Kidney capillary endothelial cell (primary cell): ENCODE results near the gene TMED7.
"Not testable (repeated sequence)": the region's sequence is repeated elsewhere in the genome, so short reads cannot be mapped to it uniquely, and the experiment has no call there.

Source experiments
- DNase-seq: peaks from one replicate; pipeline ENCODE4 v3.0.0-alpha.2; 2018; ENCODE audit warnings: low spot score

TMED7 gene

DNA sequence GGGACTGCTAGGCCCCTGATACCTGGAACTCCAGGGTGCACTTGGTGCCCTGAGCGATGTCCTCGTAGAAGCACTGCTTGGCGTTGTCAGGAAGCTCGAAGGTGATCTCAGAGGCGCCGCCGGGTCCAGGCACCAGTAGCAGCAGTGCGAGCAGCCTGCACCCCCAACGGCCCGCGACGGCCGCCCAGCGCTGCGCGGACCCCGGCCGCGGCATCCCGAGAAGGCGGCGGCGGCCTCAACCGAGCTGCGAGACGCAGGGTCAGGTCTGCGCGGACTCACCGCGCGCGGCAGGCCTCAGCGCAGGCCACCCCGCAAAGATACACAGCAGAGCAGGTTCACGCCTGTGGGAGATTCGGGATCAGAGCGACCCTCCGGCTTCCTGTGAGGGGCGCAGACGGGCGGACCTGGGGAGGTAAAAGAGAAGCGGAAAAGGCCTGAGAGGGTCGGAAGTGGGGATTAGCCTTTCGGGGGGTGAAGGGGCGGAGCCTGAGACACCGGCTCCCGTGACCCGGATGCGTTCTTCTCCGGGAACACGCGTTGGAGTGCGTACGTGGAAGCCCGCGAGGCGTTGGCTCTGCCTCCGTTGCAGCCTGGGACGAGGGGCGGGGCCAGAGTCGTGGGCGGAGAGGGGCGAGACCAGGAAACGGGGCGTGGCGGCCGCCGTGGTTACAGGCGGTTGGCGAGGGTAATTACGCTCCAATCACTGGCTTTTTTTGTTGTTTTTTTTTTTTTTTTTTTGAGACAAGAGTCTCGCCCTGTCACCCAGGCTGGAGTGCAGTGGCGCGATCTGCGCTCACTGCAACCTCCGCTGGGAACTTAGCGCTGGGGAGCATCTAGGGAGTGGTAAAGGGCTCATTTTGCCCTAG lies at the start of gene TMED7:
TMED7 (minus strand) TSS at position 458 of the 866 bp plus-strand sequence; CDS start at position 214, 244 bp downstream.
- peak; percentile 95 for DNase-seq

DNA sequence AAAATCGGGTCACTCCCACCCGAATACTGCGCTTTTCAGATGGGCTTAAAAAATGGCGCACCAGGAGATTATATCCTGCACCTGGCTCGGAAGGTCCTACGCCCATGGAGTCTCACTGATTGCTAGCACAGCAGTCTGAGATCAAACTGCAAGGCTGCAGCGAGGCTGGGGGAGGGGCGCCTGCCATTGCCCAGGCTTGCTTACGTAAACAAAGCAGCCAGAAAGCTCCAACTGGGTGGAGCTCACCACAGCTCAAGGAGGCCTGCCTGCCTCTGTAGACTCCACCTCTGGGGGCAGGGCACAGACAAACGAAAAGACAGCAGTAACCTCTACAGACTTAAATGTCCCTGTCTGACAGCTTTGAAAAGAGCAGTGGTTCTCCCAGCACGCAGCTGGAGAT lies 48.9 kb upstream of the TMED7 start:
- DNase-seq = not testable (repeated sequence)

DNA sequence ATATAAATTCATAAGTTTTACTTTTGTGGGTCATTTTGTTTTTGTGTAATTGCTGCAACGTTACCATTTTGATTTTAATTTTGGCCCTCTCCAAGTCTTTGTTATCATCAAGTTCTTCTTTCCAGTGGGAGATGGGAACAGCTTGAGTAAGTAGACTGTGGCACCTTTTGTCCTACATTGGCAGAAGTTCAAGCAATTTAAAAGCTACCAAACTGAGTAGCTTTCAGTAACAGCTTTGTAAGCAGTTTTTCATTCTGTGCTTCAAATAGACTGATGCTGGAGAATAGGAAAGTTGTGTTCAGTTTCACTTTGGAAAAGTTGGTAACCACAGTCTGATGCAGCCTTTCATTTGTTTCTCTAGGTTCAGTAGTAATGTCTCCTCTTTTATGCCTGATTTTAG lies 47.8 kb upstream of the TMED7 start:
- no peak for DNase-seq

DNA sequence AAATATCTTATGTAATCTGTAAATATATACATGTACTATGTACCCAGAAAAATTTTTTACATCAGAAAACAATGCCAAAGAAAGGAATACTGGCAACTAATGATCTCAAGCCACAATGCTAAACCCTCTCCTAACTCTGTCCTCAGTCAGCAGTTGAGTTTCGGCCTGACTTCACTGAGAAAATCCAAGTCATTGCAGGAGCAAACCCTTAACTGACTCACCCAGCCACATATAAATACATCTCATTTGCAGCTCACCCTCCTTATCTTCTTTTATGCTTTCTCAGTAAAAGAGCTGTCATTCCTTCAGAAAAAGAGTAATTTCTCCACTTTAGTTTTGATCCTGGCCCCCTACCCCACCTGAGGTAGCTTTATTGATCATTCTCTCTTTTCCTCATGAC lies 46.1 kb upstream of the TMED7 start:
- DNase-seq = no peak

DNA sequence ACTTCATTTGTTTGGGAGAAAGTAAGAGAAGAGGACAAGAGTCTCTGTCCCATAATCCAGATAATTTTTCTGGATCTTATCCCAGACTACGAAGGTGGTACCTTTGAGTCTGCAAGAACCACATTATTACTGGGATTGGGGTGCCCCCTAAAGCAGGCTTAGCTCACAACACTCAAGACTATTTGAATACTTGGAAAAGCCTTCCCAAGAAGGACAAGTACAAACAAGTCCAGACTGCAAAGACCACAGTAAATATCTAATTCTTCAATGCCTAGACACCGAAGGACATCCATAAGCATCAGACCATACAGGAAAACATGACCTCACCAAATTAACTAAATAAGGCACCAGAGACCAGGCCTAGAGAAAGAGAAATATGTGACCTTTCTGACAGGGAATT lies 40.2 kb upstream of the TMED7 start:
- no peak for DNase-seq

DNA sequence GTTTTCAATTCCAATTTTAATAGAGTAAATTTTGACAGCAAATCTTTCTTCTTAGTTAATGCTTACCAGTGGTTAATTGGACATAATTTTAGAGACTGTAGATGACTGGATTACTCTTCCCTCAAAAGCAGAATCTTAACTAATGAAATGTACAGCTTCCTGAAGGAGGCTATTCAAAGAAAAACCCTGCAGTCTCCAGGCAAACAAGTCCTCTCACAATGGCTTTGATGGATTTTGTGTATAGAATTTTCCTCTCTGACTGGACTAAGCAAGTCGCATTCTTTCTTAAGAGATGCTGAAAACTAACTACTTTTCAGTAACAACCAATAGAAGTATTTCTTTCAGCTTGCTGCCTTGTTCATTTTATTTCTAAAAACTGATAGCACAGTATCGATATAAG lies 35.7 kb upstream of the TMED7 start:
- no peak for DNase-seq

DNA sequence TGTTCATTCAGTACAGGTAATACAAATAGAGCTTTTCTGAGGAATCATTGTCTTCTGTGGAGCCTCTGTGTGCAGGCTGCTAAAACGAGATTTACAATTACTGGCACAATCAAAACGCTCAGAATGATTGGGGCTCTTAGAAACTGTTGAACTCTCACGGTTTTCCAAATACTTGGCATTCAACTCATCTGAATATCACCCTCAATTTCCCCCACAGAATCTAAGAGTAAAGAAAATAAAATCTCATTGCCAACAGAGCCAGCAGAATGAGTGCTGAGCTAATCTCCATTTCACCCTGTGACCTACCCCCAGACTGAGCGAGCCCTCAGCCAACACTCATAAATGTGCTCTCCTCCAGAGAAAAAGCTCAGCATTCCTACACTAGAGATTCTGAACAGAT lies 35.3 kb upstream of the TMED7 start:
- no peak for DNase-seq

DNA sequence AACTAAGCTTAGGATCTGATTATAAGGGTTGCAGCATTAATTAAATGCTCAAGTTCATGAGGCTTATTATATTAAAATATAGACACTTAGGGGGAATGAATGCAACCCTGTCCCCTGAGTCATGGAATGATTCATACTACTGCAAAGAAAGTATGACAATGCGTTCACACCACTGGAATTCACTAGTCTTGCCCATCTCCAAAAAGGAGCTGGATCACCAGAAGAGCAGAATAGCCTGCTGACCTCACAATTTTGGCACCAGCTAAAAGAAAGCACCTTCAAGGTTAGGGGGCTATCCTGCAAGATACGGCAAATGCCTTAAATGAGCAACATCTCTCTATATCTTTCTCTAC lies 32.0 kb upstream of the TMED7 start:
- DNase-seq = peak; percentile 16

DNA sequence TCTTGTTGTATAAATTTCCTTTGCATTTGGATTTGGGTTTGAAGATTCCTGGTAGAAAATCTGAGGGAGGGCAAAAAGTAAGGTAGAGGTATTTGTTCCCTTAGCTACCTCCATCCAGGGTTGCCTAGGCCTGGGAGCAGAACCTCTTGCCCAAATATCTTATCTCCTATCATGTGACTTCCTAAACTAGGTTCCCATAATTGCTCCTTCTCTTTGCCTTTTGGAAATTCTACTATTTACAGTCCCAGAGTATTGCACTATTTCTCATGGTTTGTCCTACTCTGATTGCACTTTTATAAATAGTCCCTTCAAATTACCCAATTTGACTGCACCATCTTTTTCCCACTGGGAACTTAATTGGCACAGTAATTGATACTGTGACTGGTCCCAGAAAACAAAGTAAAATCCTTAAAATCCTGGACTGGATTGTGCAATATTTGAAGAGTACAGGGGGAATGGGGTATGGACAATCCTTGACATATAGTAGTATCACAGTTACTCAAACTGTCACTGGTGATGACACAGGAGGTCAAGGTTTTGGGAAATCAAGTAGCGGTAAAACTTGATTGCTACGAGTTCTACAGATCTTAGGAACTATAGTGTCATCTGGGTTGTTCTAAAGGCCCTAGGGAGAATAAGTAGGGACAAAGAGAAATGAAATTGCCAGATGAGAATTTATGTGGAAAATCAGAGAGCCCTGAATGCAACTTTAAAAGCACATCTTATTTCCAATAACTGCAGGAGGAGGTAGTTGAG lies 31.5 kb upstream of the TMED7 start:
- no peak for DNase-seq

DNA sequence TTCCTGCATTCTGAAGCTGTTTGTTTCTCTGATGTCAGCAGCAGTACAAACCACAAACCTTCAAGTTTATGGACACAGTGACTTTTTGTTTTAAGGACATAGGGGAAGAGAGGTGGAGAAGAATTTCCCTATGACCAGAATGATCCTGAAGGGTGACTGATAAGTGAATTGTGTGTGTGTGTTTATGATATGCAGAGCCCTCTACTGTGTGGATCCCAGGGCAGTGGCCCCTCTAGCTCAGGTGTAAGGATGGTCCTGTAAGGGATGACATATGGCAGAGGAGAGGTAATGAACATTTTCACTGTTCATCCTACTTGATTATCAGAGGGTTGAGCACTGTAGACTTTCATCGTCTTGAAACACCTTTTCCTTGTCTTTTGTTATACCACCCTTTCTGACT lies 30.6 kb upstream of the TMED7 start:
- DNase-seq = no peak

DNA sequence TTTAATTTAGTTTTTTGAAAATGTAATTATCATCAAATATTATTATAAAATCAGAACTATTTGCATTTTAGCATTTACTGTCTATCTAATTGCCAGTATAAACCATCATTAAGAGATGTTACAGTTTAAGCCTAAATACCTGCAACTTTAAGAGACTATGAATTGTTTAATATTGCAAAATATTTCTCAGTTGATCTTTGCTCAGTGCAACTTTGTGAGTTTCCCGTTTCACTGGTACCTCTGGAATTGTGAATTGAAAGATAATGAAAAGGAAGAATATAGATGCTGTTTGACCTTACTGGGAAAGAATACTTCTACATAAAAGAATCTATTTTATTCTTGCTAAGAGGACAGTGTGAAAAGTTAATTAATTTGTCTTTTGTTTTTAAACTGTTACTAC lies 30.2 kb upstream of the TMED7 start:
- no peak for DNase-seq

DNA sequence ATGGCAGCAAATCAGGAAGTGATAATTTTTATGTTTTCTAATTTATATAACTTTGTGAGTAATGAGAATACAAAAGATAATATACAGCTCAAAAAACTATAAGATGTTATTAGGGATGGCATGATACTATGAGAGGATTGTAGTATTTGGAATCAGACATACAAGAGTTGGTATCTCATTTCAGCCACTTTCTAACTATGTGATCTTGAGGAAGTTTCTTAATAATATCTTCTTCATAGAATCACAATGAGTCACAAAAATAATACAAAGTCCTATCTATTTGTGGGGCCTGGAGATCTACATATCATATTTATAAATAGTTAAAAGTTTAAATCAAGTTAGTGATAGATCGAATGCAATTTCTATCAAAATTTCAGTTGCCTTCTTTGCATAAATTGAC lies 23.7 kb upstream of the TMED7 start:
- DNase-seq = no peak

DNA sequence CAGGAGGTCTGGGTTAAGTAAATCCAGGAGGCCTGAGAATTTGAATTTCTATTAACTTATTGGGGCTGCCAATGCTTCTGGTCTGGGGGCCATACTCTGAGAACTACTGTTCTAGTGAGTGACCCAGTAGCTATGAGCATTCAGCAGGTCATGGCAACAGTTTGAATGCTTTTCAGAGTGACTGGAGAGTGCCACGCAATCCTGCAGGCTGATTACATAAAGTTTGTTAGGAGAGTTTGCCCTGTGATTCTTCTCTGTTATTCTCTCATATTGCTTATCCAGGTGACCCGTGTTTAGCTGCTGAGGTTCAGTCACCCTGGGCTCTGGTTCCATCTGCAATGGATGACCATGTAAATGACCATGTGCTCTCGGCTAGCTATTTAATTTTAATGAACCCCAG lies 22.2 kb upstream of the TMED7 start:
- no peak for DNase-seq

DNA sequence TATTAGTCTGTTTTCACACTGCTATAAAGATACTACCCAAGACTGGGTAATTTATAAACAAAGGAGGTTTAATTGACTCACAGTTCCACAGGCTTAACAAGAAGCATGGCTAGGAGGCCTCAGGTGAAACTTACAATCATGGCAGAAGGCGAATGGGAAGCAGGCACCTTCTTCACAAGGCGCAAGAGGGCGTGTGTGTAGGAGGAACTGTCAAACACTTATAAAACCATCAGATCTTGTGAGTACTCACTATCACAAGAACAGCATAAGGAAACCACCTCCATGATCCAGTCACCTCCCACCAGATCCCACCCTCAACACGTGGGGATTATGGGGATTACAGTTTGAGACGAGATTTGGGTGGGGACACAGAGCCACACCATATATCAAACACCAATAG lies 19.6 kb upstream of the TMED7 start:
- not testable (repeated sequence) for DNase-seq

DNA sequence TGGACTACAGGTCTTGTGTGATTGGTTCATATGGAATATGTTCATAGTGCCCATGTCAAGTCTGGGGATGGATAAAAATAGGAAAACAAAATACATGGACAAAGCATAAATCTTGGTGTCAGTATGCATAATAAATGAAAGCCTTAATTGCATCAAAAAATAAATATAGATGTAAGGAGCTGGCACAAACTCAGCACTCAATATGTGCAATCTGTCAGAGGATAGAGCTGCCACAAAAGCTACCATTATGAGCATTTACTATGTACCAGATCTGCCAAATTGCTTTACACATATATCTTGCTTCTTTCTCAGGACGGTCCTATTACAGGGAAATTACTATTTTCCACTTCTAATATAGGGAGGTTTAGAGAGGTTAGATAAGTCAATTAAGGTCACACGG lies 18.2 kb upstream of the TMED7 start:
- DNase-seq = no peak

DNA sequence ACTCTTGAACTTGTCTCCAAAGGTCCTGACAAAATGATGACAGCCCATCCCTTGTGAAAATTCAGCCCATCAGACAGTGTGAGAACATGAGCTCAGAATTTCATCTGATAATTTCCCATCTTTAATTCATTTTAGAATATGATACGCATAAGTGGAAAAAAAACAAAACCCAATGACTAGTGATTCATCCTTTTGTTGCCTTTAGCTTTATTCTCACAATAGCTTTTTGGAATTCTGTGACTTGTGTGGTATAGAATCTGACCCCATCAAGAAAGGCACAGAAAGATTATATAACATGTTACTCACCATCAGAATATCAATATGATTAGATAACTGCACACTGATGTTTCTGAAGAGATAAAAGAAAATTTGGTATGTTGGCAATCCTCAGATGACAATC lies 16.1 kb upstream of the TMED7 start:
- DNase-seq = no peak

DNA sequence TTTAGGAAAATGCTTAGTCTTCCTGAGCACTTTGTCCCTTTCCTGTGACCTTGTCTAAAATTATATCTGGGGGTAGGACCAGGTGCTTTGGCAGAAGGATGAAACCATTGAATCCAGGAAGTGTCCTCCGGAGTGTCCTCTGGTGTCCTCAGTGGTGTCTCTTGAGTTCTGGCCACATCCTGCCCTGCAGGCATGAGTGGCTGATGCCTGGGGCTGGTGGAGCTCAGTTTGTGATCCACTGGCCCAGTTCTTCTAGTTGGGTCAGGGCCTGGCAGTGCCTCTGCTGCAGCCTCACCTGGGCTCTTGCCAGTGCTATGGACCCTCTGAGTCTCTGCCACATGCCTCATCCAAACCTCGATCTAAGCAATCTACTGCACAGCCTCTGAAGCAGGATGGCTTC lies 14.4 kb upstream of the TMED7 start:
- no peak for DNase-seq

DNA sequence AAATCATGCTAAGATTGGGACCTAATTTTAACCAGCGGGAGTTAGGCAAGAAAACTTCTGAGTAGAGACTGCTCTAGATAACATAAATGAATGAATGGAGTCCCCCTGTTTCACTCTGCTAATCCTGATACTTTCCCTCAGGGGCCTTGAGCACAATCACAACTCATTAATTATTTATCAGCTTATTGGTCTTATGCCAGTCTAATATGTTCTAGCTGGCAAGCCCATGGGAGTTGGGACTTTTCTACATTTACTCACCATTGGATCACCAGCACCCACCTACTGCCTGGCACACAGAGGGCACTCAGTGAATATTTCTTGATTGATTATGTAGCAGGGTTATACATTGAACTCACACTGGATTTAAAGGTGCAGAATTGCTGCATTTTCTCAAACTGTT lies 13.5 kb upstream of the TMED7 start:
- DNase-seq = no peak

DNA sequence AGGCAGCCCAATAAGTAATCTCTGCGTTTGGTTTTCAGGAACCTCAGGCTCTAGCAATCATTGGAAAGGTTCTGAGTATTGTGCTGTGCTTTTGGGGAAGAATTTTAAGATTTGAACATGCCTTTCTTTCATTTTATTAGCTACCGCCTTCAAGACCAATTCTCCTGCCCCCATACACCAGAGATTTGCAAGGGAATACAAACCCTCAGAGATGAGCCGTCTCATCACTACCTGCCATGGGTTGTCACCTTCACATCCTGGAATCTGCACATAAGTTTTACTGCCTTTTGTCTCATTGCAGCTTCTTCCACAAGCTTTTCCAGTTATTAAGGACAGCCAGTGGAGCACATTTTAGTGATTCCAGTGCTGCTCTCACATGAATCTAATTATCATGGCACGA lies 11.7 kb upstream of the TMED7 start:
- DNase-seq = no peak

DNA sequence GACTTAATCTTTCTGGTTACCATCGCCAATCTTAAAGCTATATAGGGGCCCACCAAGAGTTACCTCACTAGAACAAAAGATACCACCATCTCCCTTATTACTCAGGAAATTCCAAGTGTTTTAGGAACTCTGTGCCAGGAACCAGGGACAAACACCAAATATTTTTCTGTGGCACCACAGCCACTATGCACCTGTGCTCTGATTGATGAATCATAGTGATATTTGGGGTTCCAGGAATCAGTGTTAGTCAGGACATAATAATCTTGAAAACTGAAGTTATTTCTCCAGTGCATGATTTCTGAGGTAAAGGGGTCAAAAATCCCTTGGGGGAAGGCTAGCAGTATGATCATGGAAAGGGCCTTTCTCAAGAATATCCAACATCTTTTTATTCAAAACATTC lies 10.2 kb upstream of the TMED7 start:
- no peak for DNase-seq

DNA sequence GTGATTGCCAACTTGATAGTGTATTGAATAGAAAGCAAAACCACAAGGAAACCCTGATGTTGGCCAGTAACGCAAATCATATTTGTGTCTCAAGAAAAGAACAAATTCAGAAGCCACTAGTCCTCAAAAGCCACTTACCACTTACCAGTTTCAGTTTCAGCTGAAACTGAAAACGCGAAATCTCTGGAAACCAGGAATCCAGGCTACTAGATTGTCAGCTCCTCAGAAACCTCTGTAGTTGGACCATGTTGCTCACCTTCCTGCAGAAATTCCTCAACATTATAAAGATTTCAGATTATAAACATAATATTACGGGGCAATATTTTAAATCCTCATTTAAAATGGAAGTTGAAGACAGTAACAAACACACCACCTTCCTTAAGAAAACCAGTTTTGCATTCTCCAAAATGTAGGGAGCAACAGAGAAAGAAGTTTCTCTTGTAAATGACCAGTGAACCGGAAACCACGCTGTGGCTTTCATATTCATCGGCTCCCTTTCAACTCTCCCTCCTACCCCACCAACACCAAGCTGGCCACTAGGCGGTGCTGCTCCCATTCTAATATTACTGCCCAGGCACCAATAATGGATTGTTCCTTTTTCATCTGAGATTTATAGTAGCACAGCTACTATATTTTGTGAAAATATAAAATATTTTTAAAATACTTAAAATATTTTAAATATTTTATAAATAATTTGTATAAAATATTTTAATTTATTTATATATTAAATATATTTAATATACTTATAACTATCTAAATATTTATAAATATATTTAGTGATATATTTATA lies 8.7 kb upstream of the TMED7 start:
- peak; percentile 81 for DNase-seq

DNA sequence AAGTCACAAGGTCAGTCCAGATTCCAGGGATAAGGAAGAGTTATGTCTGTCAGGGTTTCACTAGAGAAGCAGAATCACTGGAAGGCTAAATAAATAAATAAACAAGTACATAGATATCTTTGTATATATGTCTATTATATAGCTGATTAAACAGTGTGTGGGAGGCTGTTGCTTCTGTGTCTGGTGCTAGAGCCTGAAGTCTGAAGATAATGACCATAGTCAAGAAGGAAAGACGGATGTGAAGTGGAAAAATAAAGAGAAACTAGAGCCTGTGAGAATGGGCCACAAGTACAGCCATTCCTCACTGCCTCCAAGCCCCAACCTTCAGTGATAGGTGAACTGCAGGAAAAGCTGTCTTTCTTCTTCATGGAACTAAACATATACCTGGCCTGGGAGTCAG lies 4.1 kb upstream of the TMED7 start:
- no peak for DNase-seq
